PFSK-1 (cell line): Measurements from ENCODE around the gene NFYA.

Experiments
- FOXP2 ChIP-seq: optimal IDR thresholded peaks from 2 replicates; pipeline ENCODE3; 2011; ENCODE audit warnings: borderline replicate concordance, control low read depth, inconsistent platforms; ENCODE audit not compliant: insufficient read depth; ENCODE audit errors: extremely low read length, extremely low read depth
- TAF1 ChIP-seq: IDR thresholded peaks from 2 replicates; pipeline ENCODE4 v1.6.1; 2012; ENCODE audit warnings: low read length, control low read depth, borderline replicate concordance; ENCODE audit not compliant: insufficient read depth
- TF ChIP-seq, protein P1 (sequence below), 2 experiments: IDR thresholded peaks; 2 replicates each; pipeline versions ENCODE4 v1.6.1 to v1.8.0; 2011 to 2012; ENCODE audit warnings: low read depth in 2 of 2, low read length in 2 of 2, control low read depth in 1 of 2, inconsistent platforms in 1 of 2, mild to moderate bottlenecking in 1 of 2, moderate library complexity in 1 of 2; ENCODE audit not compliant: insufficient read depth in 1 of 2

DNA sequence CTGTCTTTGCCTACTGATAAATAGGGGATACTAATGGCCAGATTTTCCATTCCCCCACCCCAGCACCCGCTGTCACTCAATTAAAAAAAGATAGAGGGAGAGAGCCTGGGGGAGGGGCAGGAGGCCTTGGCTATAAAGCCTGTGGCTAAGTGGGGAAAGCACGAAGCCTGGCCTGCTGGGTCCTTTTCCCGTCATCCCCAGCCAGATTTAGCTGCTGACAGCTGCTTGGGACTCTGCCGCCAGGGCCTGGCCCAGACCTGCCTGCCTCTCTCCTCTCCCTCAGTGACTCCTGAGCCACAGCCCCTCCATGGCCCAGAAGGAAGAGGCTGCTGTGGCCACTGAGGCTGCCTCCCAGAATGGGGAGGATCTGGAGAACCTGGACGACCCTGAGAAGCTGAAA lies 19.7 kb upstream of the NFYA start, which contains the start of gene APOBEC2:
- no peak for TF ChIP-seq TAF1
- TF ChIP-seq FOXP2, result no peak
- TF ChIP-seq, protein P1, sequence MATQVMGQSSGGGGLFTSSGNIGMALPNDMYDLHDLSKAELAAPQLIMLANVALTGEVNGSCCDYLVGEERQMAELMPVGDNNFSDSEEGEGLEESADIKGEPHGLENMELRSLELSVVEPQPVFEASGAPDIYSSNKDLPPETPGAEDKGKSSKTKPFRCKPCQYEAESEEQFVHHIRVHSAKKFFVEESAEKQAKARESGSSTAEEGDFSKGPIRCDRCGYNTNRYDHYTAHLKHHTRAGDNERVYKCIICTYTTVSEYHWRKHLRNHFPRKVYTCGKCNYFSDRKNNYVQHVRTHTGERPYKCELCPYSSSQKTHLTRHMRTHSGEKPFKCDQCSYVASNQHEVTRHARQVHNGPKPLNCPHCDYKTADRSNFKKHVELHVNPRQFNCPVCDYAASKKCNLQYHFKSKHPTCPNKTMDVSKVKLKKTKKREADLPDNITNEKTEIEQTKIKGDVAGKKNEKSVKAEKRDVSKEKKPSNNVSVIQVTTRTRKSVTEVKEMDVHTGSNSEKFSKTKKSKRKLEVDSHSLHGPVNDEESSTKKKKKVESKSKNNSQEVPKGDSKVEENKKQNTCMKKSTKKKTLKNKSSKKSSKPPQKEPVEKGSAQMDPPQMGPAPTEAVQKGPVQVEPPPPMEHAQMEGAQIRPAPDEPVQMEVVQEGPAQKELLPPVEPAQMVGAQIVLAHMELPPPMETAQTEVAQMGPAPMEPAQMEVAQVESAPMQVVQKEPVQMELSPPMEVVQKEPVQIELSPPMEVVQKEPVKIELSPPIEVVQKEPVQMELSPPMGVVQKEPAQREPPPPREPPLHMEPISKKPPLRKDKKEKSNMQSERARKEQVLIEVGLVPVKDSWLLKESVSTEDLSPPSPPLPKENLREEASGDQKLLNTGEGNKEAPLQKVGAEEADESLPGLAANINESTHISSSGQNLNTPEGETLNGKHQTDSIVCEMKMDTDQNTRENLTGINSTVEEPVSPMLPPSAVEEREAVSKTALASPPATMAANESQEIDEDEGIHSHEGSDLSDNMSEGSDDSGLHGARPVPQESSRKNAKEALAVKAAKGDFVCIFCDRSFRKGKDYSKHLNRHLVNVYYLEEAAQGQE (IDR thresholded peaks at IDR 0.05; ENCODE audit: insufficient read depth in 1 of 2, low read depth in 2 of 2, low read length in 2 of 2), result no peak
